HS-5 (cell line): ENCODE data around the gene ZSCAN4.

Source experiments
- DNase-seq: peaks from one replicate; pipeline ENCODE4 v3.0.0-alpha.2; 2012; ENCODE audit warnings: low read depth

Gene ZSCAN4

DNA sequence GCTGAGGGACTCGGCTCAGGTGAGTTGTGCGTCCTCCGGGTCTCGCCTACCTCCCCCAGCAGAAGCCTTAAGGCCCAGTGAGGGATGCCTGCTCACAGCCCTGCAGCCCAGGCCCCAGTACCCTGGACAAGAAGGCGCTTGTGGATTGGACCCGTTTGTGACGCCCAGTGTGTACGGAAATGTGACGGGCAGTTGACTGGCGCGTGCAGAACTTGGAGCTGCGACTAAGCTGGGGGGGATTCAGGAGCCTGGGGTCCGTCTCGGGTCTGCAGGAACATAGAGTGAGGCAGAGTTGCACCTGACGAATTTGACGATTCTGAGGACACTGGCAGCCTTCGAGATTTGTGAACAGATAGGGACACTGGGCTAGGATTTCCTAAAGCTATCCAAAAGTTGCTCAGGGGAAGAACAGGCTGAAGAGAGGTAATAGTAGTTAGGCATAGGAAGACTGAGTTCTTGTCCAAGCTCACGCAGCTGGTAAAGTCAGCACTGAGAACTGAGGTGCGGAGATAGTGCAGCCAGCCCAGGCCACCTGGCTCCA, 13.6 kb downstream of the ZSCAN4 start:
- no peak for DNase-seq

DNA sequence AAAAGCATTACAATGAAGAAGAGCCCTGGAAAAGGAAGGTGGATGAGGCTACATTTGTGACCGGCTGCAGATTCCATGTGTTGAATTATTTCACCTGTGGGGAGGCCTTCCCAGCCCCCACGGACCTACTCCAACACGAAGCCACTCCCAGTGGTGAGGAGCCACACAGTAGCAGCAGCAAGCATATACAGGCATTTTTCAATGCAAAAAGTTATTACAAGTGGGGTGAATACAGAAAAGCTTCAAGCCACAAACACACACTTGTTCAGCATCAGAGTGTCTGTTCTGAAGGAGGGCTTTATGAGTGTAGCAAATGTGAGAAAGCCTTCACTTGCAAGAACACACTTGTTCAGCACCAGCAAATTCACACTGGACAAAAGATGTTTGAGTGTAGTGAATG, 18.0 kb downstream of the ZSCAN4 start:
- no peak for DNase-seq

DNA sequence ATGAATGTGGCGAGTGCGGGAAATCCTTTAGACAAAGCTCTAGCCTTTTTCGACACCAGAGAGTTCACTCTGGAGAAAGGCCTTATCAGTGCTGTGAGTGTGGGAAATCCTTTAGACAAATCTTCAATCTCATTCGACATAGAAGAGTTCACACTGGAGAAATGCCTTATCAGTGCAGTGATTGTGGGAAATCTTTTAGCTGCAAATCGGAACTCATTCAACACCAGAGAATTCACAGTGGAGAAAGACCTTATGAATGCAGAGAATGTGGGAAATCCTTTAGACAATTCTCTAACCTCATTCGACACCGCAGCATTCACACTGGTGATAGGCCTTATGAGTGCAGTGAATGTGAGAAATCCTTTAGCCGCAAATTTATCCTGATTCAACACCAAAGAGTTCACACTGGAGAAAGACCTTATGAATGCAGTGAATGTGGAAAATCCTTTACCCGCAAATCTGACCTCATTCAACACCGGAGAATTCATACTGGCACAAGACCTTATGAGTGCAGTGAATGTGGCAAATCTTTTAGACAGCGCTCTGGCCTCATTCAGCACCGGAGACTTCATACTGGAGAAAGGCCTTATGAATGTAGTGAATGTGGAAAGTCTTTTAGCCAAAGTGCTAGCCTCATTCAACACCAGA, 18.8 kb downstream of the ZSCAN4 start:
- no peak for DNase-seq

DNA sequence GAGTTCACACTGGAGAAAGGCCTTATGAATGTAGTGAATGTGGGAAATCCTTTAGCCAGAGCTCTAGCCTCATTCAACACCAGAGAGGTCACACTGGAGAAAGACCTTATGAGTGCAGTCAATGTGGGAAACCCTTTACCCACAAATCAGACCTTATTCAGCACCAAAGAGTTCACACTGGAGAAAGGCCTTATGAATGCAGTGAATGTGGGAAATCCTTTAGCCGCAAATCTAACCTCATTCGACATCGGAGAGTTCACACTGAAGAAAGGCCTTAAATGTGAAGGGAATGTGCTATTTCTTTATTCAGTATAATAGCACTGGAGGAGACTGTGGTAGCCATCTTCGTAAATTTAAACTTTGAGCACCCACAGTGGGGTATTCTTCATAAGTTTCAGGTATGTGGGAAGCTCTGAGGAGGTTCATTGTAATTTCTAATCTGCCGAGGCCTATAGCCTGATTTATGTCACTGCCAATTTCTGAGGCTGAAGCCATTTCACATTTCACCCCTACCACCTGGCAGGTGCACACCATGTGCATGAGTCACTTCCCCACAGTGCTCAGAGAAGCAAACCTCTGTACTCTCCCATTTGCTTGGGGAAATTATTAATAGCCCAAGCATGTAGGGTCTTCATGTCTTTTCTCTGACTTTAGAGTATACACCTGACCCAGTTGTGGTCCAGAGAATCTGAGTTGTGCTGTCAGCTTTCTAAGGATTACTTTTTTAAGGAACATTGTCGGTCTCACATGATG, 19.5 kb downstream of the ZSCAN4 start:
- DNase-seq, result no peak

DNA sequence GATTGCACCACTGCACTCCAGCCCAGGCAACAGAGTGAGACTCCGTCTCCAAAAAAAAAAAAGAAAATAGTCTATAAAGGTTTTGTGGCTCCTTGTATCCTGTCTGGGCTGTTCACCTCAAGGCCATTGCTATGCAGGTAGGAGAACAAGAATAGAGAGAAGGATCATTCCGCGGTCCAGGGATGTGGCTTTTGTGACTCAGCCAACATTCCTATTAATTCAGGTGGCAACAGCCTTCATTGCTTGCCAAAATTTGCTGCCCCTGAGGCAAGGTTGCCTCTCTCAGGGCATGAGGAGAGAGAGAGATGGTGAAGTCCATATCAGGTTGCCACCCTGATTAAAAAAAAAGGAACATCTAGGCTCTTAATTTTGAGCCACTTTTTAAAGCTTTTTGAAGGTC, 21.0 kb downstream of the ZSCAN4 start:
- no peak for DNase-seq

DNA sequence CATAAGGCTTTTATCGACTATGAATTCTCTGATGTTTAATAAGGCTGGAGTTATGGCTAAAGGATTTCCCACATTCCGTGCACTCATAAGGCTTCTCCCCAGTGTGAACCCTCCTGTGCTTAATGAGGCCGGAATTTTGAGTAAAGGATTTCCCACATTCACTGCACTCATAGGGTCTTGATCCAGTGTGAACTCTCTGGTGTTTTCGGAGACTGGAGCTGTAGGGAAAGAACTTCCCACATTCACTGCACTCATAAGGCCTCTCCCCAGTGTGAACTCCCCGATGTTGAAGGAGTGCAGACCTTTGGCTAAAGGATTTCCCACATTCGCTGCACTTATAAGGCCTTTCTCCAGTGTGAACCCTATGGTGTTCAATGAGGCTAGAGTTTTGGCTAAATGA, 32.9 kb downstream of the ZSCAN4 start:
- DNase-seq, result no peak

DNA sequence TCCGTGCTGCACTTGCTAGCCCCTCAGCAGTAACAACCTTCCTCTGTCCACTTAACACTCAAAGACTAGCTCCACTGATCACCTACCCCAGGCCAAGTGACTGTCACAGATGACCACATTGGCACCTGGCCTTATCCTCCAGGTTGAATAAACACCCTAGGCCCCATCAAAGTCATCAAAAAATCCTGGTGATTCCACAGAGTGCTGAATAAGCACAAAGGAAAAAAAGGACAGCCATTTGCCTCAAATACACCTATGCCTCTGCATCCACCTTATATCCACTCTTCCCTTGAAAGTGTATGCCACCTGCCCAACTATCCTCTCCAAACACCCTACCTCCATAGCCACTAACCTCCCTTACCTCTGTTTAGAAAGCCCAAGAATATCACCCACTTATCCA, 37.6 kb downstream of the ZSCAN4 start:
- no peak for DNase-seq

DNA sequence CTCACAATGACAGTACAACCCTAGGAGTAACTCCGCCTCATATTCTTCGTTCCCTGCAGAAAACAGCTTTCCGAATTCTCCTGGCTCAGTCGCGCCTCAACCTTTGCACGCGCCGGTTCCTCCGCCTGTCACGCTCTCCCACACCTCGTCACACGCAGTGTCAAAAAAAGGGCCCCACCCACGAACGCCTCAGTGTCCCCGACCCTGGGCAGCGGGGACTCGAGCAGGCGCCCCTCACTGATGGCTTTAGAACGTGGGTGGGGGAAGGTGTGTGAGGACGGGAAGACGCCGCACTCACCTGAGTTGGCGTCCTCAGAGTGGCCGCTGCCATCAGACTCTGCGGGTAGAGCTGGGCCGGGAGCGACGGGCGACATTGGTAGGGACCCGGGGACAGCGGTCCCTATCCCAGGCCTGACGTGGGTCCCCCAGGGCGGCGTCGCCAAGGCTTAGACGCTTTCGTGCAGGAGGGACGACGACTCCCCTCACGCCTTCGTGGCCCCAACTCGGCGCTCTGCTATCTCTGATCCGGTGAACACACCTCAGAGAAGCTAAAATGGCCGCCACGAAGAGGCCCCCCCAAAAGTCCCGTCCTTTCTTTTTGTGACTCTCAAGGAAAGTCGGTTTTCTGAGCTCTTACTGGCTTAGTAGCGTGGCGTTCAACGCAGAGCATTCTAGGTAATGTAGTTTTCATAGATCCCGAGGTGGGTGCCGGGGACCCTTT, 40.1 kb downstream of the ZSCAN4 start, which contains the start of gene ZNF154:
Gene ZNF154 (minus strand): TSS at position 564 of the 721 bp plus-strand sequence. CDS start 233 bp downstream, at position 331.
- DNase-seq, result no peak

DNA sequence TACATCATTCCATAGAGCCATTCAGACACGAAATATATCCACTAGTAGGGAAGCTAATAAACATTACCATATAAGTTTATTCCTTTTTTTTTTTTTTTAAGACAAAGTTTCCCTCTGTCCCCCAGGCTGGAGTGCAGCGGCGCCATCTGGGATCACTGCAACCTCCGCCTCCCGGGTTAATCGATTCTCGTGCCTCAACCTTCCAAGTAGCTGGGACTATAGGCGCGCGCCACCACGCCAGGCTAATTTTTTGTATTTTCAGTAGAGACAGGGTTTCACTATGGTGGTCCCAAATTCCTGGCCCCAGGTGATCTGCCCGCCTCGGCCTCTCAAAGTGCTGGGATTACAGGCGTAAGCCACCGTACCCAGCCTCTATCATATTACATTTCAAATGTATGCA, 40.9 kb downstream of the ZSCAN4 start:
- no peak for DNase-seq

DNA sequence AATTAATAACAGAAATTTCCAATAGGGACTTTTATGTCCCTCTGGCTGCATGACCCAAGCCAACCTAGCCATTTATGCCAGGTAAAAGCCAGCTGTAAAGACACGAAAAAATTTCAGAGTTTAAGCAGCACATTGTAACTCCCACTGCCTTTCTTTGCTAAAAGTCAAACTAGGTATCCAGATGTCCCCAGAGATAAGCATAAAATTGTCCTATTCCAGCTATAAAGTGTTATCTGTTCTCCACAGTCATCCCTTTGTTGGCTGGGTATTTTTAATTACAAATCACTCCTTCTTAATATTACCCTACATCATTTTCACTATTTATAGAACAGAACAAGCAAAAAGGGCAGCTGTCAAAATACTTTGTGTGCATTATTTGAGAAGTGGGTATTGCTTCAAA, 43.5 kb downstream of the ZSCAN4 start:
- no peak for DNase-seq

DNA sequence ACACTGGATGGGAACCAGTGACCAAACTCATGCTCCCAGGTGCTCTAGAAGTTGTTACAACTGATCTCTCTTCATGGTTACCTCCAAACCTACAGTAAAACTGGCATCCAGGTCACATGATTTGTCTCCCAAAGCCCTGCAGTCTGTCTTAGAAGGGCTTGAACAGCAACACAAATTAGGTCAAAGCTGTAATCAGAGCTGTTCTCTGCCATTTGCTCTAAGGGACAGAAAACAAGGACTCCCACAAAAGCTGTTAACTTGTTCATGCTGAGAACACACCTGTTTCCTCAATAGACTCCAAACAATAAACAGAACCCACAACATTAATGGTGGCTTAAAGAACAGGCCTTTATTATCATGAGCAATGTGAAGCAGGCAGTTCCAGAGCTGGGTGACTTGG, 50.7 kb downstream of the ZSCAN4 start:
- no peak for DNase-seq

DNA sequence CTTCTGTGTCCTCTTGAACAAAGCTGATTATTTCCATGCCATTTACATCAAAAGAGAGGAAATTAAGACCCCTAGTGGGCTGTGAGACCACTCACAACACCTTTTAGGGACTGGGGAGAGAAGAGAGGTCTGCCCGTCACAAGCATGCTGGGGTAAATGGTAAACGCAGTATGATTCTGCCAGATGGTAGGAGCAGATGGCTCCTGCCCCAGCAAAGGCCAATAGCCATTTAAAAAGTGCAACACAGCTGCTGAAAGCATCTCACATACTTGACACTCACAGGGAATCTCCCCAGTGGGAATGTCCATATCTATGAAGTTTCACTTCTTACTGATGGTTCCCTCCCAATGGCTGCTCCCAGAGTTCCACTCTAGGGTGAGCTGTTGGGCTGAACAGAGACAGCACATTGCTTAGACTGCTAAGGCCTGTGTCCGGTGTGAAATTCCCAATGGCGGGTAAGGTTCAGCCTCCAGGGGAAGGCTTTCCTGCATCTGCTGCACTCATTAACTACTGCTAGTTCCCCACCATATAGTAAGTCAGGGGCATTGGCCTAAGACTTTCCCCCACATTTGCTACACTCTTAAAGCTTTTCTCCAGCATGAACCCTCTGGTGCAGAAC, 51.3 kb downstream of the ZSCAN4 start:
- DNase-seq, result no peak

DNA sequence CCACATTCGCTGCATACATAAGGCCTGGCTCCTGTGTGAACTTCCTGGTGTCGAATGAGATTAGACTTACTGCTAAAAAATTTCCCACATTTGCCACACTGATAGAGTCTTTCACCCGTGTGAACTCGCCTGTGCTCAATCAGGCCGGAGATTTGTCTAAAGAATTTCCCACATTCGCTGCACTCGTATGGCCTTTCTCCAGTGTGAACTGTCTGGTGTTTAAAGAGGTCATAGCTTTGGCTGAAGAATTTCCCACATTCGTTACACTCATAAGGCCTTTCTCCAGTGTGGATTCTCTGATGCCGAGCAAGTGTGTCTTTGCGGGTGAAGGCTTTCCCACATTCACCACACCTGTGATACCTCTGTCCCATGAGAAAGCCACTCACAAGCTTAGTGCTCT, 52.1 kb downstream of the ZSCAN4 start:
- DNase-seq, result no peak
